ENCODE data around the gene DMD.

- TF ChIP-seq, protein P1, sequence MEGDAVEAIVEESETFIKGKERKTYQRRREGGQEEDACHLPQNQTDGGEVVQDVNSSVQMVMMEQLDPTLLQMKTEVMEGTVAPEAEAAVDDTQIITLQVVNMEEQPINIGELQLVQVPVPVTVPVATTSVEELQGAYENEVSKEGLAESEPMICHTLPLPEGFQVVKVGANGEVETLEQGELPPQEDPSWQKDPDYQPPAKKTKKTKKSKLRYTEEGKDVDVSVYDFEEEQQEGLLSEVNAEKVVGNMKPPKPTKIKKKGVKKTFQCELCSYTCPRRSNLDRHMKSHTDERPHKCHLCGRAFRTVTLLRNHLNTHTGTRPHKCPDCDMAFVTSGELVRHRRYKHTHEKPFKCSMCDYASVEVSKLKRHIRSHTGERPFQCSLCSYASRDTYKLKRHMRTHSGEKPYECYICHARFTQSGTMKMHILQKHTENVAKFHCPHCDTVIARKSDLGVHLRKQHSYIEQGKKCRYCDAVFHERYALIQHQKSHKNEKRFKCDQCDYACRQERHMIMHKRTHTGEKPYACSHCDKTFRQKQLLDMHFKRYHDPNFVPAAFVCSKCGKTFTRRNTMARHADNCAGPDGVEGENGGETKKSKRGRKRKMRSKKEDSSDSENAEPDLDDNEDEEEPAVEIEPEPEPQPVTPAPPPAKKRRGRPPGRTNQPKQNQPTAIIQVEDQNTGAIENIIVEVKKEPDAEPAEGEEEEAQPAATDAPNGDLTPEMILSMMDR (IDR thresholded peaks at IDR 0.05; ENCODE audit: low read depth, low read length): no peak
- TF ChIP-seq, protein P2, sequence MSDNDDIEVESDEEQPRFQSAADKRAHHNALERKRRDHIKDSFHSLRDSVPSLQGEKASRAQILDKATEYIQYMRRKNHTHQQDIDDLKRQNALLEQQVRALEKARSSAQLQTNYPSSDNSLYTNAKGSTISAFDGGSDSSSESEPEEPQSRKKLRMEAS (IDR thresholded peaks at IDR 0.05; ENCODE audit: low read depth, low read length): no peak
- TF ChIP-seq POLR2A (IDR thresholded peaks at IDR 0.05; ENCODE audit: extremely low read depth, insufficient read length) (no peak), MYC (IDR thresholded peaks at IDR 0.05; ENCODE audit: low read depth, low read length) (no peak)
Observed at GRCh38 chrX:31847773-31848172, 1363.6 kb downstream of the DMD start.

Measured in NB4 (cell line).